GM10266 (cell line): ENCODE results near the gene ADAMTS14.

Source experiments
- DNase-seq: peaks from one replicate; pipeline ENCODE4 v3.0.0; 2012; ENCODE audit errors: extremely low spot score
- CTCF ChIP-seq: IDR thresholded peaks from 2 replicates; pipeline ENCODE4 v1.5.1; 2012; ENCODE audit warnings: mild to moderate bottlenecking, low read depth; ENCODE audit not compliant: control insufficient read depth, insufficient read depth; ENCODE audit errors: missing control alignments

The ADAMTS14 gene

GRCh38 chr10:70750156-70750703 is 77.9 kb downstream of the ADAMTS14 start:
- no peak for DNase-seq
- no peak for TF ChIP-seq CTCF

- TF ChIP-seq CTCF = no peak
- no peak for DNase-seq
Observed at GRCh38 chr10:70751356-70751755, 79.0 kb downstream of the ADAMTS14 start.

- DNase-seq = no peak
Observed at GRCh38 chr10:70751991-70752390, 79.7 kb downstream of the ADAMTS14 start.

GRCh38 chr10:70752571-70752970 is 80.3 kb downstream of the ADAMTS14 start:
- DNase-seq = no peak
- no peak for TF ChIP-seq CTCF

More at GRCh38 chr10:70751991-70752390, 79.7 kb downstream of the ADAMTS14 start:
- no peak for TF ChIP-seq CTCF

GRCh38 chr10:70753026-70753663 is 80.8 kb downstream of the ADAMTS14 start:
- DNase-seq = no peak
- TF ChIP-seq CTCF = no peak

GRCh38 chr10:70753841-70754621 is 81.7 kb downstream of the ADAMTS14 start:
- no peak for TF ChIP-seq CTCF
- no peak for DNase-seq
